ENCODE measurements around the gene EVA1A.

The EVA1A gene

GRCh38 chr2:75560768-75561565 is at the start of gene EVA1A:
Gene EVA1A (minus strand): TSS chr2:75560939. CDS start chr2:75518140, 42,799 bp downstream.
- no peak for DNase-seq

GRCh38 chr2:75609937-75610508 is 49.3 kb upstream of the EVA1A start:
- no peak for DNase-seq

- DNase-seq, result no peak
These were observed 48.6 kb upstream of the EVA1A start for GRCh38 chr2:75609334-75609689.

- peak; percentile 4 for DNase-seq
These were observed 48.1 kb upstream of the EVA1A start for GRCh38 chr2:75608684-75609333.

- no peak for DNase-seq
These were observed 47.4 kb upstream of the EVA1A start for GRCh38 chr2:75607988-75608683.

GRCh38 chr2:75607400-75607798 is 46.7 kb upstream of the EVA1A start:
- no peak for DNase-seq

GRCh38 chr2:75606761-75607399 is 46.1 kb upstream of the EVA1A start:
- DNase-seq, result no peak

- DNase-seq, result no peak
These were observed 45.2 kb upstream of the EVA1A start for GRCh38 chr2:75605770-75606529.

GRCh38 chr2:75604484-75604883 is 43.7 kb upstream of the EVA1A start:
- no peak for DNase-seq

GRCh38 chr2:75603477-75603876 is 42.7 kb upstream of the EVA1A start:
- DNase-seq, result no peak

GRCh38 chr2:75602724-75603342 is 42.1 kb upstream of the EVA1A start:
- no peak for DNase-seq

- DNase-seq, result no peak
These were observed 39.8 kb upstream of the EVA1A start for GRCh38 chr2:75600461-75601011.

- DNase-seq, result no peak
These were observed 37.9 kb upstream of the EVA1A start for GRCh38 chr2:75598589-75599155.

GRCh38 chr2:75597949-75598348 is 37.2 kb upstream of the EVA1A start:
- DNase-seq, result no peak

GRCh38 chr2:75596784-75597183 is 36.0 kb upstream of the EVA1A start:
- no peak for DNase-seq

- DNase-seq, result no peak
These were observed 35.0 kb upstream of the EVA1A start for GRCh38 chr2:75595541-75596395.

GRCh38 chr2:75594596-75594995 is 33.9 kb upstream of the EVA1A start:
- no peak for DNase-seq

GRCh38 chr2:75592888-75593287 is 32.1 kb upstream of the EVA1A start:
- DNase-seq, result no peak

- no peak for DNase-seq
These were observed 31.3 kb upstream of the EVA1A start for GRCh38 chr2:75592030-75592429.
